Subcutaneous abdominal adipose tissue (tissue), 5 donors: ENCODE measurements around the gene C19orf33.

ENCODE experiments used
- H3K27ac ChIP-seq: one replicate; pipeline ENCODE4 v1.7.0; 2013; ENCODE audit warnings: low read depth, mild to moderate bottlenecking, inconsistent platforms, low read length, moderate library complexity
- H3K27me3 ChIP-seq, 5 donors: one replicate each; pipeline ENCODE4 v1.7.0; 2013; ENCODE audit warnings: low read length in 5 of 5, inconsistent platforms in 1 of 5; ENCODE audit not compliant: control insufficient read depth in 5 of 5, insufficient read depth in 4 of 5
- H3K36me3 ChIP-seq, 5 donors: one replicate each; pipeline ENCODE4 v1.7.0; 2013; ENCODE audit warnings: low read length in 5 of 5; ENCODE audit not compliant: control insufficient read depth in 5 of 5, insufficient read depth in 5 of 5
- H3K4me1 ChIP-seq, 5 donors: one replicate each; pipeline ENCODE4 v1.7.0; 2013; ENCODE audit warnings: low read length in 5 of 5, mild to moderate bottlenecking in 3 of 5, moderate library complexity in 1 of 5; ENCODE audit not compliant: control insufficient read depth in 5 of 5, insufficient read depth in 5 of 5
- H3K4me3 ChIP-seq, 5 donors: one replicate each; pipeline ENCODE4 v1.7.0; 2013; ENCODE audit warnings: low read length in 5 of 5, low read depth in 1 of 5
- H3K9ac ChIP-seq, 5 donors: one replicate each; pipeline ENCODE4 v1.7.0; 2013; ENCODE audit warnings: low read length in 5 of 5, mild to moderate bottlenecking in 4 of 5, moderate library complexity in 3 of 5
- H3K9me3 ChIP-seq, 5 donors: one replicate each; pipeline ENCODE4 v1.7.0; 2013; ENCODE audit warnings: low read length in 5 of 5; ENCODE audit not compliant: control insufficient read depth in 5 of 5
- donor health status: healthy.
- donor health status: healthy.
- donor health status: healthy.
- donor health status: healthy.
- donor health status: healthy.

C19orf33 gene

GRCh38 chr19:38307597-38307996 is 3.5 kb downstream of the C19orf33 start:
- H3K27me3 ChIP-seq = no peaks in the 10 kb centered on the region
- no peak overlapping the region for H3K9ac ChIP-seq
- H3K36me3 ChIP-seq = peaks cover 0 to 41% (median 31%) of the 10 kb centered on the region in 5 donors
- H3K4me1 ChIP-seq = peaks cover 0 to 13% (median 0%) of the 10 kb centered on the region in 5 donors
- no peak overlapping the region for H3K27ac ChIP-seq
- H3K4me3 ChIP-seq = no peak overlapping the region
- no peaks in the 10 kb centered on the region for H3K9me3 ChIP-seq

- H3K36me3 ChIP-seq = peaks cover 0 to 41% (median 31%) of the 10 kb centered on the region in 5 donors
- peaks cover 0 to 13% (median 0%) of the 10 kb centered on the region in 5 donors for H3K4me1 ChIP-seq
- H3K27ac ChIP-seq = no peak overlapping the region
Measured at GRCh38 chr19:38308006-38308766, 4.1 kb downstream of the C19orf33 start.

GRCh38 chr19:38308926-38309614 is 5.0 kb downstream of the C19orf33 start:
- Histone ChIP-seq H3K27me3 (no peaks in the 10 kb centered on the region), H3K36me3 (peaks cover 0 to 41% (median 31%) of the 10 kb centered on the region in 5 donors), H3K9me3 (no peaks in the 10 kb centered on the region), H3K4me1 (peaks cover 0 to 11% (median 5%) of the 10 kb centered on the region in 5 donors), H3K27ac (no peak overlapping the region), H3K4me3 (no peak overlapping the region), H3K9ac (no peak overlapping the region)

More at GRCh38 chr19:38308006-38308766, 4.1 kb downstream of the C19orf33 start:
- H3K9me3 ChIP-seq = no peaks in the 10 kb centered on the region
- no peak overlapping the region for H3K9ac ChIP-seq
- no peak overlapping the region for H3K4me3 ChIP-seq
- no peaks in the 10 kb centered on the region for H3K27me3 ChIP-seq

- Histone ChIP-seq H3K9me3 (no peaks in the 10 kb centered on the region), H3K9ac (no peak overlapping the region), H3K27me3 (no peaks in the 10 kb centered on the region), H3K4me1 (peaks cover 0 to 7% (median 6%) of the 10 kb centered on the region in 5 donors), H3K27ac (no peak overlapping the region), H3K4me3 (no peak overlapping the region), H3K36me3 (peaks cover 0 to 39% (median 29%) of the 10 kb centered on the region in 5 donors)
Measured at GRCh38 chr19:38309615-38310278, 5.7 kb downstream of the C19orf33 start.

GRCh38 chr19:38310279-38310670 is 6.2 kb downstream of the C19orf33 start:
- Histone ChIP-seq H3K4me1 (peaks cover 0 to 12% (median 8%) of the 10 kb centered on the region in 5 donors), H3K27me3 (no peaks in the 10 kb centered on the region), H3K9me3 (no peaks in the 10 kb centered on the region), H3K9ac (no peak overlapping the region), H3K36me3 (peaks cover 0 to 35% (median 28%) of the 10 kb centered on the region in 5 donors), H3K27ac (no peak overlapping the region), H3K4me3 (no peak overlapping the region)

GRCh38 chr19:38310986-38311385 is 6.9 kb downstream of the C19orf33 start:
- no peak overlapping the region for H3K4me3 ChIP-seq
- no peak overlapping the region for H3K27ac ChIP-seq
- H3K9ac ChIP-seq = no peak overlapping the region
- H3K36me3 ChIP-seq = peaks cover 0 to 33% (median 27%) of the 10 kb centered on the region in 5 donors
- H3K4me1 ChIP-seq = peaks cover 0 to 15% (median 11%) of the 10 kb centered on the region in 5 donors
- no peaks in the 10 kb centered on the region for H3K27me3 ChIP-seq
- no peaks in the 10 kb centered on the region for H3K9me3 ChIP-seq

- H3K4me1 ChIP-seq = peaks cover 2 to 54% (median 45%) of the 10 kb centered on the region in 5 donors
- peaks cover 0 to 4% (median 0%) of the 10 kb centered on the region in 5 donors for H3K27me3 ChIP-seq
- H3K9ac ChIP-seq = peak within 1 kb of the TSS in 4 of 5 donors; percentile 60 to 80 (median 69)
- no peaks in the 10 kb centered on the region for H3K36me3 ChIP-seq
- H3K4me3 ChIP-seq = peak within 1 kb of the TSS; percentile 61 to 84 (median 74)
- H3K27ac ChIP-seq = peak within 1 kb of the TSS; percentile 94
- H3K9me3 ChIP-seq = no peaks in the 10 kb centered on the region
Measured at GRCh38 chr19:38315657-38316476, 11.8 kb downstream of the C19orf33 start, which contains the start of gene YIF1B. YIF1B (minus strand) TSS chr19:38315947; CDS start chr19:38315917, 30 bp downstream.

GRCh38 chr19:38316477-38317067 is 12.5 kb downstream of the C19orf33 start:
- Histone ChIP-seq H3K9ac (peak overlapping the region in 4 of 5 donors; percentile 51 to 70 (median 60)), H3K4me3 (peak overlapping the region in 4 of 5 donors; percentile 52 to 65 (median 60)), H3K4me1 (peaks cover 2 to 62% (median 52%) of the 10 kb centered on the region in 5 donors), H3K36me3 (no peaks in the 10 kb centered on the region), H3K27me3 (peaks cover 0 to 4% (median 0%) of the 10 kb centered on the region in 5 donors), H3K27ac (peak overlapping the region; percentile 60), H3K9me3 (no peaks in the 10 kb centered on the region)

- Histone ChIP-seq H3K9me3 (no peaks in the 10 kb centered on the region), H3K4me1 (peaks cover 2 to 65% (median 56%) of the 10 kb centered on the region in 5 donors), H3K4me3 (peak overlapping the region in 3 of 5 donors; percentile 26 to 65 (median 52)), H3K36me3 (no peaks in the 10 kb centered on the region), H3K9ac (no peak overlapping the region), H3K27me3 (peaks cover 0 to 4% (median 0%) of the 10 kb centered on the region in 5 donors), H3K27ac (no peak overlapping the region)
Measured at GRCh38 chr19:38317104-38317612, 13.1 kb downstream of the C19orf33 start.
